GM12873 (cell line): ENCODE data around the gene CLTCL1.

Experiments
- TF ChIP-seq, protein P1 (sequence below): IDR thresholded peaks from 2 replicates; pipeline ENCODE4 v1.5.1; 2012; ENCODE audit warnings: low read depth, mild to moderate bottlenecking, moderate library complexity, low read length, control low read depth; ENCODE audit not compliant: insufficient read depth; ENCODE audit errors: missing control alignments

Gene CLTCL1

DNA sequence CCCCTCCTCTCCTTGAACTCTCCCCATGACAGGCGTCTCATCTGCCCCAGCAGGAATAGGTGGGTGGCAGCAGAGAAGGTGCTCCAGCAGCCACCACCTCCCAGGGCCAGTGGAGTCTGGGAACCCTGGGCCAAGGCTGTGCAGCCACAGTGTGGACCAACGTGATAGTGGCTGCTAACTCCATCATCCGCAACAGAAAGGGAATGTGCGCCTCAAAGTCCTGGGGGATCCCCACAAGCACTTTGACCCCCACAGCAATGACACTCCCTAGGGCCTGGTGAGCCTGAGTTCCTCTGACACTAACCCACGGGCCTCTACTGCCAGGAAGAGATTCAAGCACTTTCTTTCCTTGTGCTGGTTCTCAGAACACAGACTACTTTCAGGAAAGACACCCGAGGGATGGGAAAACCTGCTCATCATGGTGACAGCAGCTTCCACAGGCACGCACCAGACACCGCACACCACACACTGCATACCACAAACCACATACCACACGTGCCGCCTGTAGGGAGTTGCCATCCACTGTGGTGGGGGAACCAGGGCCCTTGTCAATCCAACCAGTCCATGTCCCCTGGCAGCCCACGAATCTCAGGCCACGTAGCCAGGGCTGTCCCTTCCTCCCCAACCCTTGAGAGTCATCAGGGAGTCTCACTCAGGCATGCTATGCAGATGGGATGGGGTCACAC is 109.6 kb downstream of the CLTCL1 start:
- TF ChIP-seq, protein P1, sequence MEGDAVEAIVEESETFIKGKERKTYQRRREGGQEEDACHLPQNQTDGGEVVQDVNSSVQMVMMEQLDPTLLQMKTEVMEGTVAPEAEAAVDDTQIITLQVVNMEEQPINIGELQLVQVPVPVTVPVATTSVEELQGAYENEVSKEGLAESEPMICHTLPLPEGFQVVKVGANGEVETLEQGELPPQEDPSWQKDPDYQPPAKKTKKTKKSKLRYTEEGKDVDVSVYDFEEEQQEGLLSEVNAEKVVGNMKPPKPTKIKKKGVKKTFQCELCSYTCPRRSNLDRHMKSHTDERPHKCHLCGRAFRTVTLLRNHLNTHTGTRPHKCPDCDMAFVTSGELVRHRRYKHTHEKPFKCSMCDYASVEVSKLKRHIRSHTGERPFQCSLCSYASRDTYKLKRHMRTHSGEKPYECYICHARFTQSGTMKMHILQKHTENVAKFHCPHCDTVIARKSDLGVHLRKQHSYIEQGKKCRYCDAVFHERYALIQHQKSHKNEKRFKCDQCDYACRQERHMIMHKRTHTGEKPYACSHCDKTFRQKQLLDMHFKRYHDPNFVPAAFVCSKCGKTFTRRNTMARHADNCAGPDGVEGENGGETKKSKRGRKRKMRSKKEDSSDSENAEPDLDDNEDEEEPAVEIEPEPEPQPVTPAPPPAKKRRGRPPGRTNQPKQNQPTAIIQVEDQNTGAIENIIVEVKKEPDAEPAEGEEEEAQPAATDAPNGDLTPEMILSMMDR: no peak

DNA sequence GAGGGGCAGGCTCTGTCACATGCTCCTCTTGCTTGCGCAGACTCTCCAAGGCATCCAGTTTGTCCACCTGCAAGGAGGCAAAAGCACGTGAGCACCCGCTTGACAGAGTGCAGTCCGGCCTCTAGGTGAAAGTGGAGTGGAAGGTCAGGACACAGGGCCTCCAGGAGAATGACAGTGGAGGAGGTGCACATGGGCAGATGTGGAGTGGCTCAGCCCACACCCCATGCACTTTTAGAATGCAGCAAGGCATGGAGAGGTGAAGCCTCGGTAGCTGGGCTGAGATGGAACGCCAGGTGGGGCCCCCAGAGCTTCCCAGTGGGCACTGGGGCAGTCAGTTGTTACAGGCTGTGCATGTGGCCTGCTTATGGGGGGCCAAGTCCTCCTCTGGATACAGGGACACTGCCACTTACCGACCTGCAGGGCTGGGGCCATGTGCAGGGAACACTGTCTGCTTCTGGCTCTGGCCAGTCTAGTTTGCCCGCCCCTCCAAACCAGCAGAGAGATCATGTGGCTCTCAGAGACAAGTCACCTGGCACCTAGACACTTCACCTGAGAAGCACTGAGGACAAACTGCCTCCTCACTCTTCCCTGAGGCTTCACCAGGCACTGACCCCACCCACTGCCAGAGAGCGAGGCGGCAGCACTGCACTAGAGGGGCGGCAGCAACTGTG is 110.6 kb downstream of the CLTCL1 start:
- TF ChIP-seq, protein P1: no peak

DNA sequence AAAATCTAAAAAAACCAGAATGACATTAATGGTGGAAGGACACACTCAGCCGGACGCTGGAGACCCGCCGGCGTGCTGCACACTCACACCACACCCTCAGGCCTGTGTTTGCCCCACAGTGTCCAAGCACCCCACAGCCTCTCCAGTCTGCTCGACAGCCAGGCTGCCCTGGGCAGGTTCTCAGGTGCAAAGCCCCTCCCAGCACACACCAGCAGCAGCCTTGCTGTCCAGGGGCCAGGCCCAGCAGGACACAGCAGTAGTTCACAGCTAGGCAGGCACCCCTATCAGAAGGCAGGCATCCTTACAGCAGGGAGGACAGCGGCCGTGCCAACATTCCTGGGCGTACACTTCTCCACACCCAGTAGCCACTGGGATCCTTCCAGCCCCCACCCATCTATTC is 111.3 kb downstream of the CLTCL1 start:
- TF ChIP-seq, protein P1: no peak

DNA sequence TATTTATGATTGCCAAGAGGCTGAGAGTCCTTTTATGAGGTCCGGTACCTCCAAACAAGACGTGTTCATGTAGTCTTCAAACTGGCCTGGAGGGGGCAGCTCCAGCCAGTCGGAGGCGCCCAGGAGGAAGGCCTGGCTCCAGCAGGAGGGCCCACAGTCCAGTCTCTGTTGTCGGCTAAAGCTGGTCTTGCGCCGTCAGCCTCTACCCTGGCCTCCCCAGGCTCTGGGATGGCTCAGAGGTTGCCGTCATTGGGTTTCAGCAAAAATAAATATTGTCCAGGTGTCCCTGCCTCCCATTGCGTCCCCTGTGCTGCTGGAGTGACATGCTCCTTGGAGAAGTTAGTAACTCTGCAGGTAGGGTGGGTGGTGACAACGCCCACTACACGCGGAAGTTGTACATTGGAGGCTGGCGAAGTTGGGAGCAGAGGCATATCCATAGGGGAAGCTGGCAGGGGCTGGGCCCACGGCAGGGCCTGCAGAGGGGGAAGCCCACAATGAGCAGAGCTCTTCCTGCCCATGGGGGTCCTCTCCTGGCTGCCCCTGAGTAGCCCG is 111.9 kb downstream of the CLTCL1 start:
- TF ChIP-seq, protein P1: peak; percentile 78

DNA sequence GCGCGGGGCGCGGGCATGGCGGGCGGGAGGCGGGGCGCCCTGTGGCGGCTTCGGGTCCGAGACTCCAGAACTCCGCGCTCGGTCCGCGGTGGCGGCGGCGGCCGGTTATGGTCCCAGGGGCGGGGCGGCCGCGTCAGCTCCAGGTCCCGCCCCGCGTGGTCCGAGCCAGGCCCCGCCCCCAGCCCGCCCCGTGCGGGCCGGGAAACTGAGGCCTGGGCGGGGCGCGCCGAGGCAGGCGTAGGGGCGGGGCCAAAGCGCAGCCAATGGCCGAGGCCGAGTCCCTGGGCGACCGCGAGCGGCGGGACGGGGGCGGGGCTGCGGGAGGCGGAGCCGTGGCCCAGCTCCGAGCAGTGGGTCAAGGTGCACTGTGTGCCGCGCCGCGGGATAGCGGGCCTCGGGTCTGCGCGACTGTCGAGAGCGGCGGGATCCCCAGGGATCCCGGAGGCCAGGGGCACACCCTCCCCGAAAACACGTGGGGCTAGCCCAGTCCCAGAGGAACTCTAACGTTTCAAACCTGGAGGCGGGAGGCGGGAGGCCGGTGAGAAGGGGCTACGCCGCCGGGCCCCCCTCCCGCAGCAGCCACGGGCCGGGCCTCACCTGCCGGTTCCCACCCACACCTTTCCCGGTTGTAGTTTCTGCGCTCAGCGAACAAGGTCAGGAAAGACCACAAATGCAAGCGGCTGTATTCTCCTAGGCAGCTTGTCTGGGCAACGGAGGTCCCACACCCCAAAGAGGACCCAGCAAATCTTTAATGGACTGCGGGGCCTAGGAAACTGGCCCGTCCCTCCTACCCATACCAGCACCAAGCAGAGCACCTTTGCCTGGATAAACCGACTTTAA is 112.6 kb downstream of the CLTCL1 start, which contains the start of gene SLC25A1:
TSS of gene SLC25A1 (minus strand) at position 80 of the 840 bp plus-strand sequence. CDS start at position 17, 63 bp downstream.
- TF ChIP-seq, protein P1: no peak

DNA sequence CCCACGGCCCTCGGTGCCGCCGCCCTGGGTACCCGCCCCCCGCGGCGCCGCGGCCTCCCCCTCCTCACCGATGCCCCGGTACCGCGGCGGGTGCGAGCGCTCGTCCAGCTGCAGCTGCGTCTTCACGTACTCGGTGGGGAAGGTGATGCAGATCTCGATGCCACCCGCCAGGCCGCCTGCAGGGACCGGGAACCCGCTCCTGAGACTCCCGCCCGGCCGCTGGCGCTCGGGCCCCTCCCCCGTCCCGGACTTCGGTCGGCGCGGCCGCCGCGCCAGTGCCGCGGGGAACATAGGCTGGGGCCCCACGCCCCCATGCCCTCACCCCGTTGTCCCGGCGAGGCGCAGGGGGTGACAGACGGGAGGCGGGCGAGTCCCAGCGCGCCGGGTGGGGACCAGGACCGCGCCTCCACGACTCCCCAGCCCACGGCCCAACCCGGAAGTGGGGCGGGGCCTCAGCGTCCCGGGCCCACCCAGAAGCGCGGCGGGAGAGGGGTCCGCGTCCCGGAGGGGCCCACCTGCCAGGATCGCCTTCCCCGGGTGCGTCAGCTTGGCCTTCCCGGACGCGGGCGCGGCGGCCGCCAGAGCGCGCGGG is 113.4 kb downstream of the CLTCL1 start:
- TF ChIP-seq, protein P1: no peak
